ENCODE results near the gene STARD3.

STARD3 gene

DNA sequence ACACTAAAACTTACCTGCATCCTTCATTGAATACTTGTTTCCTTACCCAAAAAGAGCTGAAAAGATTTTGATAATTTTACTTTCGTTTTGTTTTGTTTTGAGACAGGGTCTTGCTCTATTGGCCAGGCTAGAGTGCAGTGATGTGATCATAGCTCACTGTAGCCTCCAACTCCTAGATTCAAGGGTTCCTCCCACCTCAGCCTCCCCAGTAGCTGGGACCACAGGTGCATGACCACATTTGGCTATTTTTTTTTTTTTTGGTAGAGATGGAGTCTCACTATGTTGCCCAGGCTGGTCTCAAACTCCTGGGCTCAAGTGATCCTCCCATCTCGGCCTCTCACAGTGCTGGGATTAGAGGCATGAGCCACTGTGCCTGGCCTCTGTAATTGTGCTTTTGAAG is 18.2 kb downstream of the STARD3 start:
- H3K27ac Mint-ChIP-seq = no peak overlapping the region
- no peak overlapping the region for H3K4me3 Mint-ChIP-seq
- TF ChIP-seq, protein P1, sequence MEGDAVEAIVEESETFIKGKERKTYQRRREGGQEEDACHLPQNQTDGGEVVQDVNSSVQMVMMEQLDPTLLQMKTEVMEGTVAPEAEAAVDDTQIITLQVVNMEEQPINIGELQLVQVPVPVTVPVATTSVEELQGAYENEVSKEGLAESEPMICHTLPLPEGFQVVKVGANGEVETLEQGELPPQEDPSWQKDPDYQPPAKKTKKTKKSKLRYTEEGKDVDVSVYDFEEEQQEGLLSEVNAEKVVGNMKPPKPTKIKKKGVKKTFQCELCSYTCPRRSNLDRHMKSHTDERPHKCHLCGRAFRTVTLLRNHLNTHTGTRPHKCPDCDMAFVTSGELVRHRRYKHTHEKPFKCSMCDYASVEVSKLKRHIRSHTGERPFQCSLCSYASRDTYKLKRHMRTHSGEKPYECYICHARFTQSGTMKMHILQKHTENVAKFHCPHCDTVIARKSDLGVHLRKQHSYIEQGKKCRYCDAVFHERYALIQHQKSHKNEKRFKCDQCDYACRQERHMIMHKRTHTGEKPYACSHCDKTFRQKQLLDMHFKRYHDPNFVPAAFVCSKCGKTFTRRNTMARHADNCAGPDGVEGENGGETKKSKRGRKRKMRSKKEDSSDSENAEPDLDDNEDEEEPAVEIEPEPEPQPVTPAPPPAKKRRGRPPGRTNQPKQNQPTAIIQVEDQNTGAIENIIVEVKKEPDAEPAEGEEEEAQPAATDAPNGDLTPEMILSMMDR (IDR thresholded peaks at IDR 0.05) = no peak
- H3K36me3 Mint-ChIP-seq (ENCODE audit: low read depth) = peaks cover 7% of the 10 kb centered on the region
- H3K9me3 Mint-ChIP-seq = no peaks in the 10 kb centered on the region
- peaks cover 3% of the 10 kb centered on the region for H3K27me3 Mint-ChIP-seq (ENCODE audit: low read depth, poor library complexity)
- DNase-seq = no peak
- H3K4me1 Mint-ChIP-seq = peaks cover 64% of the 10 kb centered on the region

DNA sequence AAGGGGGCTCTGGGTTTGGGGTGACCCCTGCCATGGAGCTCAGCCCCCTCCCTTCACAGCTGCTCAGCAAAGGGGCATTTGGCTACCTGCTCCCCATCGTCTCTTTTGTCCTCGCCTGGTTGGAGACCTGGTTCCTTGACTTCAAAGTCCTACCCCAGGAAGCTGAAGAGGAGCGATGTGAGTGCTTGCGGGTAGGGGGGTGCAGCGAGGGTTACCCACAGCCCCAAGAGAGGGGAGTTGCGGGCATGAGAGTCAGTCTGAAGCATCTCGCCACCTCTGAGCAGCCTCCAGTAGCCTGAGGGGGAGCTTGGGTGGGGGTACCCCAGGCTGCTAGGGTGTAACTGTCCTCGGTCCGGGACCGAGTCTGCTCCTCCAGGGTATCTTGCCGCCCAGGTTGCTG is 21.4 kb downstream of the STARD3 start:
- peaks cover 31% of the 10 kb centered on the region for H3K4me1 Mint-ChIP-seq
- no peaks in the 10 kb centered on the region for H3K9me3 Mint-ChIP-seq
- TF ChIP-seq, protein P1 (IDR thresholded peaks at IDR 0.05) = no peak
- DNase-seq = no peak
- H3K27me3 Mint-ChIP-seq (ENCODE audit: low read depth, poor library complexity) = no peaks in the 10 kb centered on the region
- H3K4me3 Mint-ChIP-seq = no peak overlapping the region
- H3K27ac Mint-ChIP-seq = no peak overlapping the region
- H3K36me3 Mint-ChIP-seq (ENCODE audit: low read depth) = peaks cover 5% of the 10 kb centered on the region

DNA sequence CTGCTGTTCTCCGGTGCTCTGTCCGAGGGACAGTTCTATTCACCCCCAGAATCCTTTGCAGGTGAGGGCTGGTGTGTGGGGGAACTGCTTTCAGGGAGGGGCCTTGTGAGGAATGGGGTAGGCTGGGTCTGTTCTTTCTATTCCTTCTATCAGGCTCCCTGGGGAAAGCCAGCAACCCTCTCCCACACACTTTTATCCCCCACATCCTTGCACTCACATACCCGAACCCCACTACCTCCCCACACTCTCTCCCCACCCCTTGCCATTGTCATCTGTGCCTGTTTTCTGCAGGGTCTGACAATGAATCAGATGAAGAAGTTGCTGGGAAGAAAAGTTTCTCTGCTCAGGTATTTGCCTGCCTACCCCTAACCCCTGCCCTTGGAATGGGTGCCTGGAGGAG is 21.8 kb downstream of the STARD3 start:
- DNase-seq = no peak
- Mint-ChIP-seq H3K27ac (no peak overlapping the region), H3K4me1 (peaks cover 28% of the 10 kb centered on the region), H3K36me3 (ENCODE audit: low read depth) (peaks cover 5% of the 10 kb centered on the region), H3K27me3 (ENCODE audit: low read depth, poor library complexity) (no peaks in the 10 kb centered on the region), H3K4me3 (no peak overlapping the region), H3K9me3 (no peaks in the 10 kb centered on the region)
- TF ChIP-seq, protein P1 (IDR thresholded peaks at IDR 0.05) = no peak

DNA sequence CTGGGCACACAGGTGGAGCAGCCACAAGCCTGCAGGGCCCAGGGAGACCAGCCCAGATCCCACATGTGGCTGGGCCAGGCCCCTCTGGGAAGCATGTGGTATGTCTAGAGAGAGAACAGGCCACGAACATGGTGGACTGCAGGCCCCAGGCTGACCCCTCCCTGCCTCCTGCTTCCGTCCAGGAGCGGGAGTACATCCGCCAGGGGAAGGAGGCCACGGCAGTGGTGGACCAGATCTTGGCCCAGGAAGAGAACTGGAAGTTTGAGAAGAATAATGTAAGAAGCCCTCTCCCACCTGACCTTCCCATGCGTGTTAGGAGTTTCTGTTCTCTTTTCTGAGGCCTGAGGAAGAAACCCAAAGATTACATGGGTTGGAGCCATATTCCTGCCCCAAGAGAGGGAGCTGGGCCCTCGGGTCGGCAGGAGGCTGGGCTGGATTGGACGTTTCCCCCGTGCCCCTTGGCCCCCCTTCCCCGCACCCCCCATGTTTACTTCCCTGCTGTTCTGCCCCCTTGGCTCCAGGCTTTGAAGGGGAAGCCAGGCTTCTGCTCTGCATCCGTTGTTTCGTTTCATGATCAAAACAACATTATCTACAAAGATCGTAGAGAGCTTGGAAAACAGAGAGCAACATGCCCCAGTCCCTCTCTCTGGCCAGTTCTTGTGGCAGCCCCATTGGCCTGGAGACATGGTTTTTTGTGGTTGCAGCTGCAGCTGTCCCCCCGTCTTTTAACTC is 22.5 kb downstream of the STARD3 start:
- TF ChIP-seq, protein P1 (IDR thresholded peaks at IDR 0.05) = no peak
- no peak overlapping the region for H3K27ac Mint-ChIP-seq
- H3K4me3 Mint-ChIP-seq = no peak overlapping the region
- peaks cover 5% of the 10 kb centered on the region for H3K36me3 Mint-ChIP-seq (ENCODE audit: low read depth)
- peaks cover 27% of the 10 kb centered on the region for H3K4me1 Mint-ChIP-seq
- no peaks in the 10 kb centered on the region for H3K9me3 Mint-ChIP-seq
- DNase-seq = no peak
- H3K27me3 Mint-ChIP-seq (ENCODE audit: low read depth, poor library complexity) = no peaks in the 10 kb centered on the region

DNA sequence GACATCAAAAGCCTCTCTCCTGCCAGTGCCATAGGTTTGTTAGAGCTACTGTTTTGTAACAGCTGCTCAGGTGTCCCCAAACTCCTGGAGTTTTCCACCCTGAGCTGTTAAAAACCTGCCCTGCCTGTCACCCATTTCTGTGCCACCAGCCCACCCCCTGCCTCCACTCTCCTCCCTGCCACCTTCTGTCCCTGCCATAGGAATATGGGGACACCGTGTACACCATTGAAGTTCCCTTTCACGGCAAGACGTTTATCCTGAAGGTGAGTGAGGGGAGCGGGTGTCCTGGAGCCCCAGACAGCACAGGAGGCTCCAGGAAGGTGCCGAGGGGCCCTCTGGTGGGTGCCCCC is 23.0 kb downstream of the STARD3 start:
- peaks cover 5% of the 10 kb centered on the region for H3K36me3 Mint-ChIP-seq (ENCODE audit: low read depth)
- H3K27ac Mint-ChIP-seq = no peak overlapping the region
- TF ChIP-seq, protein P1 (IDR thresholded peaks at IDR 0.05) = no peak

More for the DNA sequence above, 23.0 kb downstream of the STARD3 start:
- no peaks in the 10 kb centered on the region for H3K27me3 Mint-ChIP-seq (ENCODE audit: low read depth, poor library complexity)
- no peak for DNase-seq
- H3K9me3 Mint-ChIP-seq = no peaks in the 10 kb centered on the region
- H3K4me3 Mint-ChIP-seq = no peak overlapping the region
- H3K4me1 Mint-ChIP-seq = peaks cover 22% of the 10 kb centered on the region
